Activated naive CD4-positive, alpha-beta T cell treated with anti-CD3 and anti-CD28 coated beads, Interleukin-2, amount 50 U/mL, for 24 hours (primary cell): ENCODE results near the gene CAPG.
"Not testable (repeated sequence)": the region's sequence is repeated elsewhere in the genome, so short reads cannot be mapped to it uniquely, and the experiment has no call there.

Source experiments
- H3K27ac Mint-ChIP-seq: one replicate; pipeline ENCODE4 v1.8.0; 2021; ENCODE audit warnings: mild to moderate bottlenecking, mixed read lengths
- H3K27me3 Mint-ChIP-seq: one replicate; pipeline ENCODE4 v1.8.0; 2021; ENCODE audit warnings: mixed read lengths
- H3K36me3 Mint-ChIP-seq: one replicate; pipeline ENCODE4 v1.8.0; 2021; ENCODE audit warnings: mixed read lengths
- H3K4me1 Mint-ChIP-seq: one replicate; pipeline ENCODE4 v1.8.0; 2021; ENCODE audit warnings: mixed read lengths
- H3K4me3 Mint-ChIP-seq: one replicate; pipeline ENCODE4 v1.8.0; 2021; ENCODE audit warnings: mild to moderate bottlenecking, mixed read lengths
- H3K9me3 Mint-ChIP-seq: one replicate; pipeline ENCODE4 v1.8.0; 2021; ENCODE audit warnings: mixed read lengths

CAPG gene

GRCh38 chr2:85414761-85415553, 4.8 kb upstream of the CAPG start:
- H3K27me3 Mint-ChIP-seq = peaks cover 4% of the 10 kb centered on the region
- H3K27ac Mint-ChIP-seq = peak overlapping the region; percentile 33
- H3K4me3 Mint-ChIP-seq = no peak overlapping the region
- H3K4me1 Mint-ChIP-seq = peaks cover 27% of the 10 kb centered on the region
- H3K9me3 Mint-ChIP-seq = no peaks in the 10 kb centered on the region
- H3K36me3 Mint-ChIP-seq = no peaks in the 10 kb centered on the region

GRCh38 chr2:85414421-85414759, 4.2 kb upstream of the CAPG start:
- not testable (repeated sequence) for H3K9me3 Mint-ChIP-seq, H3K36me3 Mint-ChIP-seq, H3K27ac Mint-ChIP-seq, H3K4me3 Mint-ChIP-seq, H3K27me3 Mint-ChIP-seq
- peaks cover 29% of the 10 kb centered on the region for H3K4me1 Mint-ChIP-seq

- Mint-ChIP-seq H3K27ac (no peak overlapping the region), H3K9me3 (no peaks in the 10 kb centered on the region), H3K27me3 (peaks cover 4% of the 10 kb centered on the region), H3K4me3 (peak overlapping the region; percentile 66), H3K4me1 (peaks cover 29% of the 10 kb centered on the region), H3K36me3 (no peaks in the 10 kb centered on the region)
Measured at GRCh38 chr2:85413592-85414420, 3.6 kb upstream of the CAPG start.

- Mint-ChIP-seq H3K4me1 (peaks cover 41% of the 10 kb centered on the region), H3K4me3 (no peak overlapping the region), H3K9me3 (no peaks in the 10 kb centered on the region), H3K36me3 (no peaks in the 10 kb centered on the region), H3K27me3 (peaks cover 4% of the 10 kb centered on the region), H3K27ac (no peak overlapping the region)
Measured at GRCh38 chr2:85411405-85411748, 1.2 kb upstream of the CAPG start.

- peaks cover 43% of the 10 kb centered on the region for H3K4me1 Mint-ChIP-seq
- no peaks in the 10 kb centered on the region for H3K9me3 Mint-ChIP-seq
- no peaks in the 10 kb centered on the region for H3K36me3 Mint-ChIP-seq
- H3K4me3 Mint-ChIP-seq = peak overlapping the region; percentile 7
- peak overlapping the region; percentile 35 for H3K27ac Mint-ChIP-seq
- peaks cover 4% of the 10 kb centered on the region for H3K27me3 Mint-ChIP-seq
Measured at GRCh38 chr2:85410584-85411404, 628 bp upstream of the CAPG start.

- Mint-ChIP-seq H3K4me3 (peak overlapping the region; percentile 61), H3K4me1 (peaks cover 41% of the 10 kb centered on the region)
Measured at GRCh38 chr2:85405201-85406059, 4.7 kb downstream of the CAPG start.

GRCh38 chr2:85401844-85402243, 8.3 kb downstream of the CAPG start:
- H3K27ac Mint-ChIP-seq = no peak overlapping the region
- no peaks in the 10 kb centered on the region for H3K27me3 Mint-ChIP-seq

More at GRCh38 chr2:85405201-85406059, 4.7 kb downstream of the CAPG start:
- peaks cover 4% of the 10 kb centered on the region for H3K9me3 Mint-ChIP-seq
- H3K36me3 Mint-ChIP-seq = peaks cover 8% of the 10 kb centered on the region
- H3K27me3 Mint-ChIP-seq = no peaks in the 10 kb centered on the region
- H3K27ac Mint-ChIP-seq = peak overlapping the region; percentile 92

GRCh38 chr2:85401464-85401805, 8.7 kb downstream of the CAPG start:
- Mint-ChIP-seq H3K36me3 (peaks cover 8% of the 10 kb centered on the region), H3K4me3 (no peak overlapping the region), H3K27me3 (no peaks in the 10 kb centered on the region), H3K27ac (no peak overlapping the region), H3K4me1 (peaks cover 12% of the 10 kb centered on the region), H3K9me3 (peaks cover 4% of the 10 kb centered on the region)

More at GRCh38 chr2:85401844-85402243, 8.3 kb downstream of the CAPG start:
- Mint-ChIP-seq H3K36me3 (peaks cover 8% of the 10 kb centered on the region), H3K4me3 (no peak overlapping the region), H3K9me3 (peaks cover 4% of the 10 kb centered on the region), H3K4me1 (peaks cover 12% of the 10 kb centered on the region)

- Mint-ChIP-seq H3K27ac (no peak overlapping the region), H3K9me3 (peaks cover 4% of the 10 kb centered on the region), H3K4me3 (no peak overlapping the region), H3K27me3 (no peaks in the 10 kb centered on the region), H3K4me1 (peaks cover 10% of the 10 kb centered on the region), H3K36me3 (peaks cover 8% of the 10 kb centered on the region)
Measured at GRCh38 chr2:85400541-85401463, 9.4 kb downstream of the CAPG start.

GRCh38 chr2:85400023-85400422, 10.1 kb downstream of the CAPG start:
- H3K4me1 Mint-ChIP-seq = peaks cover 3% of the 10 kb centered on the region
- H3K9me3 Mint-ChIP-seq = peaks cover 4% of the 10 kb centered on the region
- H3K27ac Mint-ChIP-seq = no peak overlapping the region
- H3K4me3 Mint-ChIP-seq = no peak overlapping the region
- no peaks in the 10 kb centered on the region for H3K27me3 Mint-ChIP-seq
- H3K36me3 Mint-ChIP-seq = peaks cover 8% of the 10 kb centered on the region

- H3K27ac Mint-ChIP-seq = no peak overlapping the region
- H3K9me3 Mint-ChIP-seq = peaks cover 4% of the 10 kb centered on the region
- H3K27me3 Mint-ChIP-seq = no peaks in the 10 kb centered on the region
- no peaks in the 10 kb centered on the region for H3K4me1 Mint-ChIP-seq
- peaks cover 7% of the 10 kb centered on the region for H3K36me3 Mint-ChIP-seq
- no peak overlapping the region for H3K4me3 Mint-ChIP-seq
Measured at GRCh38 chr2:85399183-85399455, 11.0 kb downstream of the CAPG start.

- no peak overlapping the region for H3K4me3 Mint-ChIP-seq
- peaks cover 5% of the 10 kb centered on the region for H3K36me3 Mint-ChIP-seq
- H3K27ac Mint-ChIP-seq = no peak overlapping the region
- H3K9me3 Mint-ChIP-seq = peaks cover 4% of the 10 kb centered on the region
- no peaks in the 10 kb centered on the region for H3K27me3 Mint-ChIP-seq
- no peaks in the 10 kb centered on the region for H3K4me1 Mint-ChIP-seq
Measured at GRCh38 chr2:85398426-85399182, 11.6 kb downstream of the CAPG start.

- Mint-ChIP-seq H3K27ac (no peak overlapping the region), H3K27me3 (no peaks in the 10 kb centered on the region), H3K4me1 (no peaks in the 10 kb centered on the region), H3K4me3 (no peak overlapping the region), H3K36me3 (peaks cover 2% of the 10 kb centered on the region), H3K9me3 (no peaks in the 10 kb centered on the region)
Measured at GRCh38 chr2:85397925-85398331, 12.2 kb downstream of the CAPG start.
